ENCODE measurements around the gene MEX3C. TPM values are rescaled to one million over a fixed set of nuclear protein-coding genes. Genes with fewer than 3 reads are reported as not detected.

Gene MEX3C
- total RNA-seq, 1 experiment from 2014 or later = 15.8 TPM

GRCh38 chr18:51170664-51171063, 26.8 kb downstream of the MEX3C start:
- ChIA-PET POLR2A (ENCODE audit: unreplicated experiment) (no interaction called here), CTCF (no interaction called here)
- Histone ChIP-seq H3K27me3 (ENCODE audit: low read length) (no peaks in the 10 kb centered on the region), H4K20me1 (ENCODE audit: low read length) (no peaks in the 10 kb centered on the region), H3K27ac (ENCODE audit: low read length) (no peak overlapping the region), H3K79me2 (ENCODE audit: low read length) (no peaks in the 10 kb centered on the region), H3K9me3 (ENCODE audit: low read length) (no peaks in the 10 kb centered on the region), H3K9me2 (replicated peaks; ENCODE audit: low read length) (no peaks in the 10 kb centered on the region), H3K4me2 (ENCODE audit: low read length) (no peak overlapping the region), H3K4me3 (ENCODE audit: low read length) (no peak overlapping the region), H3K9ac (ENCODE audit: low read length) (no peak overlapping the region), H3K36me3 (ENCODE audit: low read depth, low read length) (no peaks in the 10 kb centered on the region), H3K4me1 (ENCODE audit: insufficient read depth, low read length) (no peaks in the 10 kb centered on the region), H2AFZ (ENCODE audit: low read length) (no peak overlapping the region), H3F3A (ENCODE audit: low read length, unreplicated experiment) (no peaks in the 10 kb centered on the region)
- TF ChIP-seq EZH2 (IDR thresholded peaks at IDR 0.05; ENCODE audit: low read length, unreplicated experiment) (no peak), EZH2phosphoT487 (IDR thresholded peaks at IDR 0.05; ENCODE audit: borderline replicate concordance, low read length) (no peak), CTCF (conservative IDR thresholded peaks at IDR 0.05; ENCODE audit: low read depth, low read length) (no peak)
- no peak for ATAC-seq
- BruUV-seq (replicated peaks) = no TSS peak
- intact Hi-C loops (cut with micrococcal nuclease) = no loop called here
- DNase-seq = no peak

GRCh38 chr18:51169731-51170130, 27.8 kb downstream of the MEX3C start:
- Histone ChIP-seq H3K36me3 (ENCODE audit: low read depth, low read length) (no peaks in the 10 kb centered on the region), H3K4me1 (ENCODE audit: insufficient read depth, low read length) (no peaks in the 10 kb centered on the region), H3K27ac (ENCODE audit: low read length) (no peak overlapping the region), H2AFZ (ENCODE audit: low read length) (no peak overlapping the region), H3K9me2 (replicated peaks; ENCODE audit: low read length) (no peaks in the 10 kb centered on the region), H3K79me2 (ENCODE audit: low read length) (no peaks in the 10 kb centered on the region), H4K20me1 (ENCODE audit: low read length) (no peaks in the 10 kb centered on the region), H3K4me3 (ENCODE audit: low read length) (no peak overlapping the region), H3F3A (ENCODE audit: low read length, unreplicated experiment) (no peaks in the 10 kb centered on the region), H3K4me2 (ENCODE audit: low read length) (no peak overlapping the region), H3K27me3 (ENCODE audit: low read length) (no peaks in the 10 kb centered on the region), H3K9me3 (ENCODE audit: low read length) (no peaks in the 10 kb centered on the region), H3K9ac (ENCODE audit: low read length) (no peak overlapping the region)
- DNase-seq = no peak
- intact Hi-C loops (cut with micrococcal nuclease) = no loop called here
- no peak for ATAC-seq
- CTCF ChIA-PET = no interaction called here
- POLR2A ChIA-PET (ENCODE audit: unreplicated experiment) = no interaction called here
- BruUV-seq (replicated peaks) = no TSS peak
- TF ChIP-seq EZH2phosphoT487 (IDR thresholded peaks at IDR 0.05; ENCODE audit: borderline replicate concordance, low read length) (no peak), CTCF (conservative IDR thresholded peaks at IDR 0.05; ENCODE audit: low read depth, low read length) (no peak), EZH2 (IDR thresholded peaks at IDR 0.05; ENCODE audit: low read length, unreplicated experiment) (no peak)

GRCh38 chr18:51168960-51169662, 28.4 kb downstream of the MEX3C start:
- no peak for TF ChIP-seq EZH2 (IDR thresholded peaks at IDR 0.05; ENCODE audit: low read length, unreplicated experiment)
- no peak for TF ChIP-seq EZH2phosphoT487 (IDR thresholded peaks at IDR 0.05; ENCODE audit: borderline replicate concordance, low read length)
- no peak for TF ChIP-seq CTCF (conservative IDR thresholded peaks at IDR 0.05; ENCODE audit: low read depth, low read length)
- no peaks in the 10 kb centered on the region for H3K27me3 ChIP-seq (ENCODE audit: low read length)
- POLR2A ChIA-PET (ENCODE audit: unreplicated experiment) = no interaction called here
- no peak for DNase-seq
- CTCF ChIA-PET = no interaction called here
- BruUV-seq (replicated peaks) = no TSS peak
- H3K9ac ChIP-seq (ENCODE audit: low read length) = no peak overlapping the region
- no peak overlapping the region for H3K27ac ChIP-seq (ENCODE audit: low read length)
- H3K79me2 ChIP-seq (ENCODE audit: low read length) = no peaks in the 10 kb centered on the region
- H2AFZ ChIP-seq (ENCODE audit: low read length) = no peak overlapping the region
- H3K36me3 ChIP-seq (ENCODE audit: low read depth, low read length) = no peaks in the 10 kb centered on the region
- H3K9me3 ChIP-seq (ENCODE audit: low read length) = no peaks in the 10 kb centered on the region
- no peaks in the 10 kb centered on the region for H3K4me1 ChIP-seq (ENCODE audit: insufficient read depth, low read length)
- H3K4me3 ChIP-seq (ENCODE audit: low read length) = no peak overlapping the region
- H4K20me1 ChIP-seq (ENCODE audit: low read length) = no peaks in the 10 kb centered on the region
- ATAC-seq = no peak
- no peak overlapping the region for H3K4me2 ChIP-seq (ENCODE audit: low read length)
- H3F3A ChIP-seq (ENCODE audit: low read length, unreplicated experiment) = no peaks in the 10 kb centered on the region
- intact Hi-C loops (cut with micrococcal nuclease) = no loop called here
- H3K9me2 ChIP-seq (replicated peaks; ENCODE audit: low read length) = no peaks in the 10 kb centered on the region
